OCI-LY1 (cell line): ENCODE data around the gene DVL1.

Source experiments
- EZH2 ChIP-seq: fragments of 200-600 bp; sonication (generic), shearing (Covaris generic); IDR thresholded peaks from 2 replicates; pipeline ENCODE4 v1.8.0; 2017; ENCODE audit warnings: borderline replicate concordance, mixed run types, mild to moderate bottlenecking, antibody characterized with exemption, low read length, moderate library complexity, mixed read lengths
- TF ChIP-seq, protein P1 (sequence below): fragments of 200-600 bp; sonication (generic), shearing (Covaris generic); IDR thresholded peaks from 2 replicates; pipeline ENCODE4 v1.5.1; 2017; ENCODE audit warnings: mild to moderate bottlenecking, antibody characterized with exemption, low read length, moderate library complexity, mixed read lengths

DNA sequence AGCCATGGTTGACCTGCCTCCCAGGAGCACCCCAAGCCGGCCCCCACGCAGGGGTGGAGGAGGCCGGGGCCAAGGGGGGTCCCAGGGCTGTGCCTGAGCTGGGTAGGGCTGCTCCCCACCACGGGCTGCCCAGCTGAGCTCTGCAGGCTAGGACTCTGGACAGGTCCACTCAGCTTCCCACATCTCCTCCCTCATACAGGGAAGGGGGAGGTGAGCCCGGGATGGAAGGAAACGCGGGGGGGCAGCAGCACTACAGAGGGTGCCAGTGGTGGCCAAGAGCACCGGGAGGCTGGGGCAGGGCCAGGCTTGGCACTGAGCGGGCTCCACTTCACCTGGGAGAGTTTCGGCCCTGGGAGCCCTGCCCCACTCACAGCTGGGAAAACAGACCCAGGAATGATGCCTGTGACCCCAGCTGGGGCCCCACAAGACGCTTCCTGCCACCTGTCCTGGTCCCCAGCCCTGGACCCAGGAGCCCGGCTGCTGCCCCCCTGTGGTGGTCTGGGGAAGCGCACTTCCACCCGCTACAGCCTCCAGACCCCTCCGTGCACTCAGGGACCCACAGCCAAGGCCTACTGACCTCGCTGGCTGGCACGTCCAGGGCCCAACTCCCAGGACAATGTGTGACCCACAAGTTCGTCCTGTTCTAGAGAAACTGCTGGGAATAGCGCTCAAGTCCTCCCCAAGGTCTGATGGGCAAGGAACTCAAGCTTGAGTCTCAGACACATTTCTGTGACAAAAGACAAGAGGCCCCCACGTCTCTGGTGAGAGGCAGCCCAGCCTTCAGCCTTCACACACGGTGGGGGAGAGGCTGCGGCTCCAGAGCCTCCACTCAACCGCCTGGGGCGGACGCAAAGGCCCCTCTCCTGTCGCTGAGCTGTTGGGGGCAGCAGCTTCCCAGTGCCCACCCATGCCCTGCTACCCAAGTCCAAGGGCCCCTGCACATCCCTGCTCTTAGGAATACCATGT lies 22.8 kb upstream of the DVL1 start:
- TF ChIP-seq EZH2 = no peak
- TF ChIP-seq, protein P1, sequence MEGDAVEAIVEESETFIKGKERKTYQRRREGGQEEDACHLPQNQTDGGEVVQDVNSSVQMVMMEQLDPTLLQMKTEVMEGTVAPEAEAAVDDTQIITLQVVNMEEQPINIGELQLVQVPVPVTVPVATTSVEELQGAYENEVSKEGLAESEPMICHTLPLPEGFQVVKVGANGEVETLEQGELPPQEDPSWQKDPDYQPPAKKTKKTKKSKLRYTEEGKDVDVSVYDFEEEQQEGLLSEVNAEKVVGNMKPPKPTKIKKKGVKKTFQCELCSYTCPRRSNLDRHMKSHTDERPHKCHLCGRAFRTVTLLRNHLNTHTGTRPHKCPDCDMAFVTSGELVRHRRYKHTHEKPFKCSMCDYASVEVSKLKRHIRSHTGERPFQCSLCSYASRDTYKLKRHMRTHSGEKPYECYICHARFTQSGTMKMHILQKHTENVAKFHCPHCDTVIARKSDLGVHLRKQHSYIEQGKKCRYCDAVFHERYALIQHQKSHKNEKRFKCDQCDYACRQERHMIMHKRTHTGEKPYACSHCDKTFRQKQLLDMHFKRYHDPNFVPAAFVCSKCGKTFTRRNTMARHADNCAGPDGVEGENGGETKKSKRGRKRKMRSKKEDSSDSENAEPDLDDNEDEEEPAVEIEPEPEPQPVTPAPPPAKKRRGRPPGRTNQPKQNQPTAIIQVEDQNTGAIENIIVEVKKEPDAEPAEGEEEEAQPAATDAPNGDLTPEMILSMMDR = peak; percentile 83
